Medulla oblongata (tissue), 1 donor: ENCODE results near the gene MASP1.

Source experiments
- DNase-seq: peaks from one replicate; pipeline ENCODE4 v3.0.0-alpha.2; 2015; ENCODE audit errors: extremely low spot score

The MASP1 gene

GRCh38 chr3:187293516-187294430 is 2.2 kb upstream of the MASP1 start:
- no peak for DNase-seq

- no peak for DNase-seq
Observed at GRCh38 chr3:187292631-187293515, 1.3 kb upstream of the MASP1 start.

GRCh38 chr3:187292181-187292580 is 644 bp upstream of the MASP1 start:
- DNase-seq = peak; percentile 17

- DNase-seq = peak; percentile 35
Observed at GRCh38 chr3:187291001-187291511, 481 bp downstream of the MASP1 start.

GRCh38 chr3:187290503-187290902 is 1.0 kb downstream of the MASP1 start:
- no peak for DNase-seq

GRCh38 chr3:187288855-187289605 is 2.5 kb downstream of the MASP1 start:
- DNase-seq = no peak

- DNase-seq = peak; percentile 33
Observed at GRCh38 chr3:187288131-187288854, 3.2 kb downstream of the MASP1 start.

- DNase-seq = no peak
Observed at GRCh38 chr3:187287256-187287655, 4.3 kb downstream of the MASP1 start.

GRCh38 chr3:187286467-187287059 is 5.0 kb downstream of the MASP1 start:
- DNase-seq = no peak

- DNase-seq = no peak
Observed at GRCh38 chr3:187281191-187281714, 10.3 kb downstream of the MASP1 start.

GRCh38 chr3:187280644-187281043 is 10.9 kb downstream of the MASP1 start:
- DNase-seq = no peak

- no peak for DNase-seq
Observed at GRCh38 chr3:187277129-187277462, 14.4 kb downstream of the MASP1 start.

- no peak for DNase-seq
Observed at GRCh38 chr3:187276397-187277128, 15.0 kb downstream of the MASP1 start.

- peak; percentile 73 for DNase-seq
Observed at GRCh38 chr3:187274977-187275338, 16.6 kb downstream of the MASP1 start.

- no peak for DNase-seq
Observed at GRCh38 chr3:187274315-187274976, 17.1 kb downstream of the MASP1 start.

GRCh38 chr3:187271582-187271981 is 20.0 kb downstream of the MASP1 start:
- DNase-seq = no peak

GRCh38 chr3:187269486-187269885 is 22.1 kb downstream of the MASP1 start:
- DNase-seq = no peak

GRCh38 chr3:187267306-187267705 is 24.2 kb downstream of the MASP1 start:
- no peak for DNase-seq

- no peak for DNase-seq
Observed at GRCh38 chr3:187266691-187267090, 24.8 kb downstream of the MASP1 start.
